Hypothalamus (tissue), 51 donors: ENCODE results near the gene TSPAN17.
"Not testable (repeated sequence)": the region's sequence is repeated elsewhere in the genome, so short reads cannot be mapped to it uniquely, and the experiment has no call there.

Experiments
- DNase-seq, 51 donors: peaks; one replicate each; lab custom pipeline; 2025; lab: John Stamatoyannopoulos, UW

Gene TSPAN17

DNA sequence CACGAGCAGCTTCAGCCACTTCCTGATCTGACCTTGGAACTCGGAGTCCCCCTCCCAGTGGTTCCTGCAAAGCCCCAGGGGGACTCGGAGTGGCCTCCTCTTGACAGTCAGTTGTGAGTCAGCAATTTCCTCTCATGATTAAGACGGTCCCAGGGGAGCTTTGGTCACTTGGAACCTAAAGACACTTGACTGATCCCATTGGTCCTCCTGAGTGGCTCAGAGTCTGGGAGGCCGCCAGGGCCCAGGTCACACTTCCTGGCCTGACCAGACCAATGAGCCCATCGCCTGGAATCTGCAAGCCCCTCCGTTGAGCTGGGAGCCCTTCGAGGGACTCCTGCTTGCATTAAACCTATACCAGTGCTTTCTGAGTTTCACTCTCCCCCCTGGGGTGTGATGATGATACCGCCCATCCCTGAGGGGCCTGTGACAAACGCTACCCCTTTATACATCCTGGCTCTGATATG lies 29.1 kb downstream of the TSPAN17 start:
- DNase-seq: no peak

GRCh38 chr5:176677209-176677939 lies 30.1 kb downstream of the TSPAN17 start:
- DNase-seq: peak in 1 of 51 donors; percentile 40

- DNase-seq: no peak
Measured at GRCh38 chr5:176678584-176678983, 31.3 kb downstream of the TSPAN17 start.

DNA sequence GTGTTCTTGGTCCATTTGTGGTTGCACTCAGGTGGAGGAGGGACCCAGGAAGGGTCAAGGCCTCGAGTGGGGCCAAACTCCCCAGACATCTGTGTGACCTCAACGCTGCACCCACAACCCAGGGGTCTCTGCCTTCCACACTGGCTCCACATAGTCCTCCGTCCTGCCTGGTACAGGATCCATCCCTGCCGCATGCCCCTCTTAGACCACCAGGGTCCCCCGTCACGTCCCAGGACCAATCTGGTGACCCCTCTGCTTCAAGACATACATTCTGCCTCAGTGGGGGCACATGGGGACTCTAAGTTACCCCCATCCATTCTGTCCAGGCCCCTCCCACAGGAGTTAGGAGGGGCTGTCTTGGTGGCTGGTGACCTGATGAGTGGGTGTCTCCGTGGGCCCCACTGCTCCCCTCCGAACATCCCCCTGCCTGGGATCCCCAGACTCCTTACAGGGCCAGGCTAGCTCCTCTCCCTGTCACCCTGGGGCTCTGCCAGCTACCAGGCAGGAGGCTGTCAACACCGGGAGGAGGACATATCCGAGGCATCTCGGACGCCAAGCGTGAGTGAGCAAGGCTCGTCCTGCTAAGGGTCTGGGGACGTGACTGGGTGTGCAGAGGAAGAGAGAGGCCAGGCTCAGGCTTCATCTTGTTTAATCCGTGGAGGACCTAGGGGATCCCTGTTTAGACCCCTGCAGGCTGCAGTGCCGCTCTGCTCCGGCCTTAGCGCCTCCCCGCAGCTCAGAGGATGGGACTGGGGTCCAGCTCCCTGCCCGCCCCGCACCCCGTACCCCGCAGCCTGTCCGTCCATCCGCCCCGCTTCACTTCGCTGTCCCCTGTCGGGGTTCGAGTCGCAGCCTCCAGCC lies 32.3 kb downstream of the TSPAN17 start:
- DNase-seq: no peak

GRCh38 chr5:176680226-176680563 lies 32.9 kb downstream of the TSPAN17 start:
- DNase-seq: no peak

DNA sequence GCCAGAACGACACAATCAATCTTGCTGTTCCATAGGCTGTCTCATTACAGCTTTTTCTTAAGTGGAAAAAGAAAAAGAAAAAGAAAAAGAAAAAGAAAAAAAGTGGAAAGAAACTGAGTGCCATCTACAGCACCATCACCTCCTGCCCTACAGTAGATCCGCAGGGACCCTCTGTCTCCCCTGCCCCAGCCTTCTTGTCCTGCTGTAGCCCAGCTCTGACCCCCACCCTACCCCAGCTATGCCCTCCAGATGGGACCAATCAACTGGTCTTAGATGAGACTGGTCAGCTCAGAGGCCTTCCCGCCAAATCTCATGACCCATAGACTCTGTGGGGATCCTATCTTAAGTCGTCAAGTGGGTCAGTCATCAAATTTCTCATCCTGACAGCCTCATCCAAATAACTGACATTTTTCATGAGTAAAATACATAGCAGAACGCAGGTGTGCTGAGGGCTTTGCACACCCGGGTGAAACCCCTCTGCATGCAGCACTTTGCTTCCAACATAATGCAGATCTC lies 34.8 kb downstream of the TSPAN17 start:
- no peak for DNase-seq

GRCh38 chr5:176685010-176685409 lies 37.7 kb downstream of the TSPAN17 start:
- DNase-seq: no peak

DNA sequence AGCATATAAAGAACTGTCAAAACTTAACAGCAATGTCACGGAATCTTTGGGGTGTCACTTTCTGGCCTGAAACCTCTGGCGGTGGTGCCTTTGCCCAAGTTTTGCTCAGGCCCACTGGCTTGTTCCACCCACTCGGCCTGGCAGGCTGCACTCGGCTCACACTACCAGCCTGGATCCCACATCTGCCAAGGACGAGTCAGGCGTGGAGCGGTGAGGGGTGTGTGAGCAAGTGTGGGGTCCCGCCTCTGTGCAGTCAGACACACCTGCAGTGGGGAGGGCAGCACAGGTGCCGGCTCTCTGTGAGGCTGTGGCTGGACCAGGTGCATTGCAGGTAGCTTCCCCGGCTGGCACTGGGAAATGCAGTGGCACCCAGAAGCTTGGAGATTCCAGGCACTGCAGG lies 40.0 kb downstream of the TSPAN17 start:
- no peak for DNase-seq

GRCh38 chr5:176687881-176688280 lies 40.6 kb downstream of the TSPAN17 start:
- DNase-seq: no peak

DNA sequence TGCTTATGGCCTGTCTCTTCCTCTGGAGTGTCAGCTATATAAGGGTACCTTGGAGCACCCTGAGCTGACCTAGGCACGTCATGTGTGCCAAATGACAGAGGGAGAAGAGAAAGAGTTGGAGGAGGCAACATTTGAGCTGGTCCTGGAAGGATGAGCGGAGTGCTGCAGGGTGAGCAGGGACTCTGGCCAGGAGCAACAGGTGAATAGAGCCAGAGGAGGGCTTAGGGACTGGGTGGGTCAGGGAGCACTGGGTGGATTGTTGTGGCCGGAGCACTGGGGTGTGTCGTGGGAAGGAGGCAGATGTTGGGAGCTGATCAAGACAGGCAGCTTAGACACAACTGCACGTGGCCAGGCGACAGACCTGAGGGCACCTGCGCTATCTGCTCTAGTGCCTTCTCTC lies 43.6 kb downstream of the TSPAN17 start:
- no peak for DNase-seq

- DNase-seq: no peak
Measured at GRCh38 chr5:176691524-176691923, 44.2 kb downstream of the TSPAN17 start.

DNA sequence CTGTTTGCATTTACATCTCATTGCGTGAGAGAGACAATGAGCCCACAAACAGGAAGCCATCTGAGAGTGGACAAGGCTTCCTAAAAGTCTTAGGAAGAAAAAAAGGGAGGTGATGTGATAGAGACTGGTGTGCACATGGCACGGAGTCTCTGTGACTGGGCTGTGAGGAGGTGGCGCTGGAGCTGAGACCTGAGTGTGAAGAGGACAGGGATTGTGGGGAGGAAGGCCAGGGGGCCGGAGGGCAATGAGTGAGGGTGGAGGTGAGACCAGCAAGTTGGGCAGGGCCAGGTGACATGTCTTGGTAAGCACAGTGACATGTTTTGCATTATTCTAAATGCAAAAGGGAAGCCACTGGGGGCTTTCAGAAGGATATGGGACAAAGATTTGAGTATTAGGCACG lies 45.0 kb downstream of the TSPAN17 start:
- DNase-seq: no peak

DNA sequence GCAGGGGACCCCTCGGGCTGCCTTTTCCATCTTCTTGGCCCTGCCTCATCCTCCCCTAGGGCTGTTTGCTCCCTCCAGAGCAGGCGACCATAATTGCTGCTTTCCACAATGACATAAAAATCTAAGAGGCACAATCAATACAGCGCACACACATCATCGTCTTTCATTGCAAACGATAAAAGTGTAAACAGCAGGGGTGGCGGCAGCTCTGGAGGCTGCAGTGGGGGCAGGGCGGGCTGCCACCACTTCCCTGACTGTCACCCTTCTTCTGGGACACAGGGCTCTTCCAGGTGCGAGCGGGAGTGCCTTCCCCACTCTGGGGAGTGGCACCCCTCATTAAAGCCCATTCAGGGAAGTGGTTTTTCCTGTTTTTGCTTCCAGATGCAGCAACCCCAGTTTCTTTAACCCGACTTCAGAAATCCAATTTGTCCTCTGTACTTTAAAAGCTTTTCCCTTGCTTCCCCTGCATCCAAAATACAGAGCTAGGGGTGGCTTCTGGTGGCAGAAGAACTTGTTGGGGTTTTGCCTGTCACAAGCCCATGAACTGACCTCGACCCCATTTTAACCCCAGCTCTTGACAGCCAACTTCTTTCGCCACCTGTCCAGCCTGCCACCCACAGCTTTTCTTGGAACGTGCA lies 45.7 kb downstream of the TSPAN17 start:
- DNase-seq: no peak

- DNase-seq: no peak
Measured at GRCh38 chr5:176693477-176693851, 46.2 kb downstream of the TSPAN17 start.

GRCh38 chr5:176694146-176694545 lies 46.9 kb downstream of the TSPAN17 start:
- DNase-seq: no peak

- DNase-seq: no peak
Measured at GRCh38 chr5:176694631-176695030, 47.3 kb downstream of the TSPAN17 start.

GRCh38 chr5:176695073-176695472 lies 47.8 kb downstream of the TSPAN17 start:
- DNase-seq: peak in 2 of 51 donors; percentile 7 to 15

DNA sequence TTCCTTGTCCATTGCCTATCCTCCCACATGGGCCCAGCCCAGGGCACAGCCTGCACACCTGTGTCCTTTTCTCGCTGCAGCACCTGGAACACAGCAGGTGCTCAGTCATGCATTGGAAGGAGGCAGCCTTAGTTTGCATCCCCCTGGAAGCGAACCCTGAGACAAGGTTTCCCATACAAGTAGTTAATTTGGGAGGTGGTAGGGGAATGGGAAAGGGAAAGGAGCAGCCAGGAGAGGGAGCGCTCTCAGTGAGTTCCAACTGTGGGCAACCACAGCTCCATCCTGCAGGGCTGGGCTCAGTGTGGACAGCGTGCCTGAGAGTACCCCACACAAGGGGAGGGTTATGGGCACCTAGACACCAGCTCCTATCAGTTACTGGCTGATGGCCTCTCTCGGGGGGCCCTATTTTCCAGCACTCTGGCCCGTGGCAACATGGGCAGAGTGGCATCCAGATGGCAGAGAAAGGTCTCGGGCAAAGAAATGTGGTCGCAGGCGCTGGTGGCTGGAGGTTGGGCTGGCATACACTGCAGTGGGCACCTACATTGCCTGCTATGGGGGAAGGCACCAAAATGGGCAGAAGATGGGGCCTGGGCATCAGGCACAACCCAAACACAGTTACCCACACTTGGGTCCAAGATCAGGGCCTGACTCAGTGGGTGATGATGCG lies 50.1 kb downstream of the TSPAN17 start:
- DNase-seq: no peak

GRCh38 chr5:176697934-176698538 lies 50.8 kb downstream of the TSPAN17 start:
- no peak for DNase-seq

- DNase-seq: not testable (repeated sequence)
Measured at GRCh38 chr5:176699446-176699845, 52.2 kb downstream of the TSPAN17 start.
